ENCODE measurements around the gene ELMO3.

ELMO3 gene

DNA sequence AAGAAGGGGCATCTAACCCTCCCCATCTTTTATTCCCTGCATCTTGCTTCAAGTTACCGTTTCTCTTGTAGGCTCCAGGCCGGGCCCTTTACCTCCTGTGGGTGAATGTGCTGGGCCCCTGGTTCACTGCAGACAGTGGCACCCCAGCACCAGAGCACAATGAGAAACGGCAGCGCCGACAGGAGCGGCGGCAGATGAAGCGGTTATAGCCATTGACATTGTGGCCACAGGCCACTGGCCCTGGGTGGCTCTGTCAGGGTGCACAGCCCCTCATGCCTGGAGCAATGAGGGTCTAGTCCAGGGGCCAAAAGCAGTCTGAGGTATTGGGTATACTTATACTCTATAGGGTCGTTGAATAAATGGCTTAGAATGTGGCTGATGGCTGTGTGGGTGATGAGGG lies 30.0 kb downstream of the ELMO3 start:
- ATAC-seq = no peak
- peak overlapping the region; percentile 100 for H3K4me3 Mint-ChIP-seq
- H3K27ac Mint-ChIP-seq = peak overlapping the region; percentile 100
- H3K36me3 Mint-ChIP-seq = peaks cover 73% of the 10 kb centered on the region
- DNase-seq (ENCODE audit: low spot score in 2 of 2) = no peak
- H3K4me1 Mint-ChIP-seq = peaks cover 51% of the 10 kb centered on the region
- H3K9me3 Mint-ChIP-seq = no peaks in the 10 kb centered on the region

DNA sequence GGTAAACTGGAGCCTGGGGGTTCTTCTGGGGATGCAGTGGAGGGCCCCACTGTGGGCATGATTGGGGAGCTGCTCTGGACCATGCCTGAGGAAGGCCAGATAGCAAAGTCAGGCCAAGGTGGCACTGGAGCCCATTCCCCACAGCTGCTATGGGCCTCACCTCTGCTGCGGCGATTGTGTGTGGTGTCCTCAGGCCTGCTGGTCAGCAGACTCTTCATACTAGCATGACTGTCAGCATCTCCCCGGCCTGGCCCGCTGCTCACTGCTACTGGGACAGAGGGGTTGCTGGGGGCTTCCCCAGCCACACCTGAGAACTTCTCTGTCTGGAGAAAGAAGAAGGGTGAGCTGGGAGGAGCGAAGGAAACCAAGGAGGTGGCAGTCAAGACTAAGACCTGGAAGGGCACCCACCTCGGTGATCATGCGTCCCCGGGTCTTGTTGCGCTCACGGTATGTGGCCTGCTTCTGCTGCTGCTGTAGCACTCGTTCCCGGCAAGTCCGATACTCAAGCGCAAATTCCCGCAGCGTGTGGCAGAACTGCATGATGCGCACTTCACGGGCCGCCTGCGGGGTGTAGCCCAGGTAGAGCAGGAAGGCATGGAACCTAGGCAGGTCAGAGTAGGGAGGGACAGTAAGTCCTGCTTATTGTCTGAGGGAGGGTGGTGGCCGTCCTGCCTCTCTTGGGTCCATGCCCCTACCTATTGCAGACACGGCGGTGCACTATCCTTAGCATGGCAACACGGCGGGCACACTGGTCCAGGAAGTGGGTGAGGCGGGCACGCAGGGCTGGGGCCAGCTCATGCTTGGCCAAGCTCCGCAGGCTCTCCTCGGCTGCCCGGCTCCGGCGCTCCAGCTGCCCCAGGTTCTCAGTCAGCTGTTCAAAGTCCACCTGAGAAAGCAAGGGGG lies 31.2 kb downstream of the ELMO3 start:
- Mint-ChIP-seq H3K9me3 (no peaks in the 10 kb centered on the region), H3K4me1 (peaks cover 43% of the 10 kb centered on the region), H3K27ac (peak overlapping the region; percentile 100), H3K4me3 (no peak overlapping the region), H3K36me3 (peaks cover 85% of the 10 kb centered on the region)
- ATAC-seq (no peak), DNase-seq (ENCODE audit: low spot score in 2 of 2) (no peak)

DNA sequence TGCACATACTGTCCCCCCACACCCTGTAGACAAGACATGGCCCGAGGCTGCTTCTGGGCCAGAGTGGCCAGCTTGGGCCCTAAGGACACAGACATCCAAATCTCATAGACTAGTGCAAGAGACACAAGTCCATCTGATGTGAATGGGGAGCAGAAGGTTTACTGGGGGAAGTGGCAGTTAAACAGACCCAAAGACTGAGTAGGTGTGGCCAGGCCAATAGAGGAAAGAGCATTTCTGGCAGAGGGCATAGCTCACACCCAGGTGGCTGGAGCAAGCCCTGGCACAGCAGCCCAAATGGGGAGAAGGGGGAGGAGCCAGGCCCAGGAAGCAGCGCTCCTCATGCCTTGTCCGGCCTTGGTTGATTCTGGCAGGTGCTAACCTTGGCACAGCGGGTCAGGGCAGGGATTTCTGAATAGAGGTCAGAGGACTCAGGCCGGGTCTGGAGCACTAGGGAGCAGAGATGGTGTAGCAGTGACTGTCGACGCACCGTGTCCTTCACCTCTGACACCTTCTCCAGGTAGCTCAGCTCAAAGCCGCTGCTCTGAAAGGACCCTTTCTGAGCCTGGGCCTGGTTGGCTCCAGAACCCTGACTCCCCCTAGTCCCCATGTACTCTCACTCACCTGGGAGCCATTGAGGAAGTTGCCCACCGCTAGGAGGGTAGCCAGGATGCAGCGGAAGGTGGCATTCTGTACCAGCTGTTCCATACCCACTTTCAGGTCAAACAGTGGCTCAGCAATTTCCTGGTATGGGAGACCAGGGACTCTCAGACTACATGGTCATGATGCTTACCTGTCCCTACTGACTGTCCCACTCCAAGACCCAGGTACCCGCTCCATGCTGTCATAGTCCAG lies 32.1 kb downstream of the ELMO3 start:
- H3K36me3 Mint-ChIP-seq = peaks cover 94% of the 10 kb centered on the region
- H3K9me3 Mint-ChIP-seq = no peaks in the 10 kb centered on the region
- no peak overlapping the region for H3K4me3 Mint-ChIP-seq
- ATAC-seq (no peak), DNase-seq (ENCODE audit: low spot score in 2 of 2) (no peak)
- peaks cover 37% of the 10 kb centered on the region for H3K4me1 Mint-ChIP-seq
- H3K27ac Mint-ChIP-seq = peak overlapping the region; percentile 65

DNA sequence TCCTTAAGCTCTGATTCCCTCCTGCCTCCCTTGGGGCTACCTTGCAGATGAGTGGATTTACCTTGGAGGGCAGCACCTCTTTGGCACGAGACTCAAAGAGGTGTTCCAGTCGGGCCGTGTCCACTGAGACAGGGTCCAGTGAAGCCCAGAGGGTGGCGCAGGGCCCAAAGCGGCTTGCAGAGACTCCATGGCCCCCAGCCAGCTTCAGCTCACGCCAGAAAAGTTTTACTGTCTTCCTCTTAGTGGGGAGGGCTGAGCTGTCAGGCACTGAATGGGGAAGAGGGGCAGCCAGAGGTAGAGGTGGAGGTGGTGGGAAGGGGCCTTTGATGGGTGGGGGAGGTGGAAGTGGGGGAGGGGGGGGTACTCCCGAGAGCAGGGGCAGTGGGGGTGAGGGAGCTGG lies 34.7 kb downstream of the ELMO3 start:
- peaks cover 31% of the 10 kb centered on the region for H3K4me1 Mint-ChIP-seq
- ATAC-seq (no peak), DNase-seq (ENCODE audit: low spot score in 2 of 2) (no peak)
- H3K36me3 Mint-ChIP-seq = peaks cover 100% of the 10 kb centered on the region
- H3K27ac Mint-ChIP-seq = peak overlapping the region; percentile 60
- no peak overlapping the region for H3K4me3 Mint-ChIP-seq
- H3K9me3 Mint-ChIP-seq = no peaks in the 10 kb centered on the region

DNA sequence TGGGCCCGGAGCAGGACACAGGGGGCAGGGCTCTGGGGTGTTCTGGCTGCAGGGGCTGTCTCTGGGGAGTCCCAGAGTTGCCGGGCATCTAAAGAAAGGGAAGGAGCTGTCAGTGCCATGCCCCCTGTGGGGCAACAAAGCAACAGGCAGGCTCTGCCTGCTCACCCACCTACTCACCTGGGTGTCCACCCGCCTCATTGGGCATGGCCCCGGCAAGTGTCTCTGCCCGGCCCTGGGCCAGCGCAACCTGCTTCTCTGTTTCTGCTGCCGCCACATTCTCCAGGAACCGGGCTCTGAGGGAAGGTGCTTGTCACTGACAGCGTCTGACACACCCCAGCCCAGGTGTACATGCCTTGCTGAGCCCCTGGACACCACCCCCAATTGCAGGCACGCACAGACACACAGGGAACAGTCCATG lies 35.3 kb downstream of the ELMO3 start:
- H3K4me3 Mint-ChIP-seq = no peak overlapping the region
- H3K27ac Mint-ChIP-seq = no peak overlapping the region
- no peaks in the 10 kb centered on the region for H3K9me3 Mint-ChIP-seq
- DNase-seq (ENCODE audit: low spot score in 2 of 2) = no peak
- peaks cover 100% of the 10 kb centered on the region for H3K36me3 Mint-ChIP-seq
- no peak for ATAC-seq
- peaks cover 26% of the 10 kb centered on the region for H3K4me1 Mint-ChIP-seq

DNA sequence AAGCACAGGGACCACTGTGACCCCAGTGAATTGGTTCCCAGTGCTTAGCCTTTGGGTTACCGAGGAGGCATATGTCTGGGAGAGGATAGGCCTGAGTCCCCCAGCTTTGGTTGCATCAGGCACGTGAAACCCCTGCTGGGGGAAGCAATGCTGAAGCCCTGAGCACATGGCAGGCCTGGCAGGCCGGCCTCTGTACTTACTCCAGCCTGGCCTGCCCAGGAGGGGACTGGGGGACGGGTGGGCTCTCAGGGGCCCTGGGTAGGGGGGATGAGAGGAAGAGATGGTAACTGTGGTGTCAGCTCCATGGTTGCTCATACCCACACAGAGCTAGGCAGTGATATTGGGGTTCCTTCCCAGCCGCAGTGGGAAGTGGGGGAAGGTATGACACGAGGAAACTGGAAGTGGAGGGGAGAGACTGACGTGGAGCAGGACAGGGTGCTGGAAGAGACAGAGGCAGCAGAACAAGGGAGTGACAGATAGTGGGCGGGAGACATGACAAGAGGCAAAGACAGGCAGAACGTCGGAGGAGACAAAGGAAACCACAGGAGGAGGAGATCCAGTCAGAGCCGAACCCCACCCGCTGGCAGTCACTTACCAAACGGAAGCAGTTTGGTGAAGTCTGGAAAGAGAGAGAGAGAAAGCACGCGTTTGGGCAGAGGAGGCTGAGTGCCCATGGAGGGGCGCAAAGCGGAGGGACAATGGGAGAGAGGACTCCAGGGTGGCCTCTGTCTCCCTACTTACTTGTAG lies 37.1 kb downstream of the ELMO3 start:
- DNase-seq (ENCODE audit: low spot score in 2 of 2) (no peak), ATAC-seq (peak; percentile 63)
- Mint-ChIP-seq H3K27ac (peak overlapping the region; percentile 83), H3K4me1 (peaks cover 29% of the 10 kb centered on the region), H3K4me3 (peak overlapping the region; percentile 51), H3K9me3 (no peaks in the 10 kb centered on the region), H3K36me3 (peaks cover 98% of the 10 kb centered on the region)

DNA sequence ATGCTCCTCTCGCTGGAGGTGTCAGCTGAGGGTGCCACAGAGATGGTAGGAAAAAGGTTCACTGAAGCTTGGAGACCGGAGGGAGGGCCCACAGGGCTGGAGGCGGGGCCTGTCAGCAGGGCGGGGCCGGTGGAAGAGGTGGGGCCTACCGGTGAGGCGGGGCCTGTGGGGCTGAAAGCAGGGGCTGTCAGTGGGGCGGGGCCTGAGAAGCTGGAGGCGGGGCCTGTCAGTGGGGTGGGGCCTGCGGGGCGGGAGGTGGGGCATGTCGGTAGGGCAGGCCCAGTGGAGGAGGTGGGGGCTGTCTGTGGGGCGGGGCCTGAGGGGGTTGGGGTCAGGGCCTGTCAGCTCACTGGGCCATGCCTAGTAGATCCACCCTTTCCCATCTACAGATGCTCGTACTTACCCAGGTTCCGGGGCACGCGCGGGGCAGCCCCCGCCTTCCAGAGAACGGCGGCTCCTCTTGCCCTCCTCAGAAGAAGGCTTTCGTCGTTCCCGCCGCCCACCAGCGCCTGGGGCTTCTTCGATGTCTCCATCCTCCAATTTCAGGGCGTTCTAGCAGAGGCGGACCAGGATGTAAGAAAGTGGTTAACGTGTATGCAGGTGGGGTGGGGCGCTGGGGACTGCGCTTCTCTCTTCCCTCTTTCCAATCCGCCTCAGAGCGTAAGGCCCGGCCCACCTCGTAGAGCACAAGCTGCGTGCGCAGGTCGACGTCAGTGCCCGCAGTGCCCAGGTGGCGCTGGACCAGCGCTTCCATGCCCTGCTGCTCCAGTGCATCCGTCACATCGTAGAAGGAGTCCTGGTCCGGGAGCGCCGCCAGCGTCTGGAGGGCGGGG lies 37.8 kb downstream of the ELMO3 start:
- Mint-ChIP-seq H3K27ac (peak overlapping the region; percentile 83), H3K4me1 (peaks cover 36% of the 10 kb centered on the region), H3K4me3 (peak overlapping the region; percentile 51), H3K9me3 (no peaks in the 10 kb centered on the region), H3K36me3 (peaks cover 98% of the 10 kb centered on the region)
- DNase-seq (ENCODE audit: low spot score in 2 of 2) (peak; percentile 76 to 92), ATAC-seq (peak; percentile 81)

DNA sequence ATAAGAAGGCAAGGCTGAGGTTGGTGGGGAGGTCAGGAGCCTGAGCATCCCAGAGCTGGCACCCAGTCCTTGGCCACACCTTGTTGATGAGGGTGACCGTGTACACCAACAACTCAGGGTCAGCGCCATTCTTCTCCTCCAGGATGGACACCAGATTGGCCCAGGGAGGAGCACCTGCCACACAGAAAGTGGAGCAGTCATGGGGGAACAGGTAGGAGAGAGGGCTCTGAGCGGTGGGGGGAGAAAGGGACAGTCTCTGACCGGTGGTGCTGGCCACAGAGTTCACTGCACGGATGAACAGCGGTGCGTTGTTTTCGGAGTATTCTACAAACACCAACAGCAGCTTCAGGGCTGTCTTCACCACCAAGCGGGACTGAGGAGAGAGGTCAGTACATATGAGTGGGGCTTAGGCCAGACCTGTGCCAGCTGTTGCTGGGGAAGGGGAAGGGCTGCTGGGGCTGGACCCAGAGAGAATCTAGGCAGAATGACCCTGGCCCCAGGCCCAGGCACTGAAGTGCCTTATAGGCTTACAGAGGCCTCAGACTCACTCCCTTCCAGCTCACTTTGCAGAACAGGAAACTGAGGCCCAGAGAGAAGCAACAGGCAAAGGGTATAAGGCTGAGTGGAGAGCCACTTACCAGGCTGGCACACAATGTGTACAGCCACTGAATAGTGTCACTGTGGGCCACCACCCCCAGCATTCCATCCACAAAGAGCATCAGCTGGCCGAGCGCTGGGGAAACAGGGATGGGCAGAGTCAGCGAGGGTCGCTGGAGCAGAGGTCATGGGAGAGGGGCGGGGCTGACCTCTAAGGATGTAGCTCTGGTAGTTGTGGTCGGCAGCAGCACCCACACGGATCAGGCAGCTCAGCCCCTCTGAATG lies 38.7 kb downstream of the ELMO3 start:
- DNase-seq (ENCODE audit: low spot score in 2 of 2) (no peak), ATAC-seq (no peak)
- Mint-ChIP-seq H3K4me3 (no peak overlapping the region), H3K27ac (peak overlapping the region; percentile 50), H3K4me1 (peaks cover 41% of the 10 kb centered on the region), H3K9me3 (no peaks in the 10 kb centered on the region), H3K36me3 (peaks cover 90% of the 10 kb centered on the region)

DNA sequence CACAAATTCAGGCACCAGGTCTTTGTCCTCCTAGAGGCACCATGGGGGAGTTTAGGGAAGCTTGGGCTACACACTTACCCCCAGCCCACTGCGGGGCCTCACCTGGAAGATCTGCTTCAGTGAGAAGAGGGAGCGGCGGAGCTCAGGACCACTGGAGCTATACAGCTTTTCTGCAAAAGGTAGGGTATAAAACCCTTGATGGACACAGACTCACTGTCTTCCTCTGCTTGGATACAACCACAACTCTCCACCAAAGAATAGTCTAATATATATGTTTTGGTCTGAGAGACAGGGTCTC lies 39.3 kb downstream of the ELMO3 start:
- no peak for DNase-seq (ENCODE audit: low spot score in 2 of 2)
- no peak for ATAC-seq
- Mint-ChIP-seq H3K4me1 (peaks cover 43% of the 10 kb centered on the region), H3K27ac (peak overlapping the region; percentile 50), H3K36me3 (peaks cover 84% of the 10 kb centered on the region), H3K9me3 (no peaks in the 10 kb centered on the region), H3K4me3 (no peak overlapping the region)

DNA sequence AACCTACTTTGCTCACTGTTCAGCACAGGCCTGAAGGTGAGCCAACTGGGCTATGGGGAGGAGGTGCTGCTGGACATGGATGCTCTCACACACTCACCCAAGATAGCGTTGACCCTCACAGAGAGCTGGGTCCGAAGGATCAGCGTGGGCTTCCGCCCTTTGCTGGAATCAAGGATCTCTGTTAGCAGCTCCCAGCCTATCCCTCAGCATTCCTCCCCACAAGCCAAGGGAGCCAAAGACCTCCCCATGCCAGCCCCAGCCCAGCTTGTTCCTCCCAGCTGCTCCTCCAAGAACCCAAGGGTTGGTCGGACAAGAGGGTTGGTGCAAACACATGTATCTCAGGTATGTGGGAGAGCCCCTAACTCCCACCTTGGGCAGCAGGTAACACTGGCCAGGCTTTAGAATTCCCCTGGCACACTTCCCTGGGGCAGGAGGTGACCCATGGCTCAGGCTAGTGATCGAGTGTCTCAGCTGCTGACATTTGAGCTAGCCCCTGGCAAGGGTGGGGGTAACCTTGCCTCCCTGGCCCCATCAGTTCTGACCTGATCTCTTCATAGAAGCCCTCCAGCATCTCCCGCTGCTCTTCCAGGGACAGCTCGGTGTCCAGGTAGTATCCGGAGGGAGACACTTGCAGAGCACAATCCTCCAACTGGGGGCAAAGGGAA lies 40.0 kb downstream of the ELMO3 start:
- no peak for DNase-seq (ENCODE audit: low spot score in 2 of 2)
- H3K4me1 Mint-ChIP-seq = peaks cover 44% of the 10 kb centered on the region
- peak overlapping the region; percentile 50 for H3K27ac Mint-ChIP-seq
- H3K9me3 Mint-ChIP-seq = no peaks in the 10 kb centered on the region
- peaks cover 77% of the 10 kb centered on the region for H3K36me3 Mint-ChIP-seq
- H3K4me3 Mint-ChIP-seq = no peak overlapping the region
- no peak for ATAC-seq

DNA sequence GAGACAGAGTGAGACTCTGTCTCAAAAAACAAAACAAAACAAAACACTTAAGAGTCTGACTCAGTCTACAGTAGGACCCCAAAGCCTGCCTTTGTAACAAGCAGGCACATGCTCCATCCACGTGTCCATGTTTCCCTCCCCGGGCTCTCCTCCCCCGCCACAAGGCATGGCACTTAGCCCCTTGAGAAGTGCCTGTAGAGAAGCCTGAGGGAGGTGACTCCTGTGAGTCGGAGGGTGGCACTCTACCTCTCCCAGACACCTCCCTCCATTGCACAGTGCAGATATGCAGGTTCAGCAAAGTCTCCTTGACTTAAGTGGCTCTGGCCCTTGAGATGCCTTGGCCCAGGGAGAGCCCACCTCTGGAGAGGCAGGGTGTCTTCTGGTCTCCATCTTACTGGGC lies 41.6 kb downstream of the ELMO3 start:
- H3K4me1 Mint-ChIP-seq = peaks cover 59% of the 10 kb centered on the region
- H3K4me3 Mint-ChIP-seq = no peak overlapping the region
- no peak for ATAC-seq

DNA sequence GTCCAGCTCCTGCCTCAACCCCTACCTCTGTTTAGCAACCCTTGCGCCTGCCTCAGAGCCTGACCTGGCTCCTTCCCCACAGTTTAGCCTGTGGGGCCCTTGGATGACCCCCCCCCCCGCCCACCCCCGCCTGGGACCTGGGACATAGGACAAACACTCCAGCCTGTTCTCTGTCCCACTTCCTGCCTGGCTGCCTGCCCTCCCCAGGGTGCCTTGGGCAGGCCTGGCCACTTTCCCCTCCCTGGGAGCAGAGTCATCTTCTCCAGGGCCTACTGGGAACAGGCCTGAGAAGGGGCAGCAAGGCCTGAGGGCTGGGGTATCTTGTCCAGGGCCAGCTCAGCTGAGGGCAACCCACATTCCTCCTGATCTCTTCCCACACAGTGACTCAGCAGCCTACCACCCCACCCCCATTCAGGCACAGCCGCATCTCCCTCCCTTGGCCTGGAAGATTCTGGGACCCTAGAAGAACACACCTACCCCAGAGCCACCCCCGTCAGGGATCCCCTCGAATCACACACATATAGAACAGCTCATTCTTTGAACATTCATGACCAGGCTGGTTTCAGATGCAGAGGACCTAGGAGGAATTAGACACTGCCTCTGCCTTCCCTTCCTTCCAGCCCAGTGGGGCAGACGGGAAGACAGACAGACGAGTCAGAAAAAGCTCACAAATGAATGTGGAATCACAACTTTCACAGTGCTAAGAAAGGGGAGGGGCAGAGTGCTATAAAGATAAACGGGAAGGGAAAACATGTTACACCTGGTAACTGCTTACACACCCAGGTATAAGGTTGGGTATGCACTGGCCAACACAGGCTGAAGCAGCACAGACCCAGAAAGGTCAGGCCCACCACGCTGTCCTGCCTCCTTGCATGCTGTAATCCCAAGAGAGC lies 42.3 kb downstream of the ELMO3 start:
- H3K27ac Mint-ChIP-seq = peak overlapping the region; percentile 90
- no peak for DNase-seq (ENCODE audit: low spot score in 2 of 2)
- no peaks in the 10 kb centered on the region for H3K9me3 Mint-ChIP-seq
- H3K4me3 Mint-ChIP-seq = peak overlapping the region; percentile 25
- peaks cover 54% of the 10 kb centered on the region for H3K4me1 Mint-ChIP-seq
- no peak for ATAC-seq
- peaks cover 68% of the 10 kb centered on the region for H3K36me3 Mint-ChIP-seq

More for the DNA sequence above, 41.6 kb downstream of the ELMO3 start:
- Mint-ChIP-seq H3K36me3 (peaks cover 75% of the 10 kb centered on the region), H3K27ac (peak overlapping the region; percentile 90), H3K9me3 (no peaks in the 10 kb centered on the region)
- no peak for DNase-seq (ENCODE audit: low spot score in 2 of 2)

Measured in stimulated activated effector memory CD8-positive, alpha-beta T cell treated with anti-CD3 and anti-CD28 coated beads, Interleukin-12 subunit alpha, Interleukin-12 subunit beta, amount 100 ng/mL, for 72 hours (primary cell).